K562 (cell line): ENCODE data around the gene ALDH3B2. TPM values are rescaled to one million over a fixed set of nuclear protein-coding genes. Genes with fewer than 3 reads are reported as not detected.
A peak's percentile ranks its signal among the peaks of the same experiment; 100 is the strongest.

Experiments used
- CBX5 ChIP-seq: IDR thresholded peaks from 2 replicates; pipeline ENCODE4 v1.6.1; 2014; ENCODE audit warnings: low read depth, borderline replicate concordance
- ETV6 ChIP-seq, 3 experiments: fragments of 150-350 bp in 1 of 3; sonication (generic) in 1 of 3; formaldehyde crosslinking in 1 of 3; IDR thresholded peaks; 2 replicates each; pipeline versions ENCODE4 v1.6.1 to v1.8.0; 2014 to 2022; ENCODE audit warnings: borderline replicate concordance in 2 of 3, low read depth in 2 of 3, antibody characterized with exemption in 1 of 3, low read length in 1 of 3, mild to moderate bottlenecking in 1 of 3, missing genetic modification reagents in 1 of 3
- FOSL1 ChIP-seq: fragments of 200-800 bp; sonication (Bioruptor generic); conservative IDR thresholded peaks from 2 replicates; pipeline ENCODE4 v1.6.1; 2016; ENCODE audit warnings: missing genetic modification characterization, missing compliant biosample characterization
- GTF2E2 ChIP-seq: fragments of 200-800 bp; sonication (Bioruptor generic); IDR thresholded peaks from 2 replicates; pipeline ENCODE4 v1.6.1; 2016; ENCODE audit warnings: missing genetic modification characterization, missing compliant biosample characterization
- HDAC2 ChIP-seq: fragments of 450-650 bp; IDR thresholded peaks from 2 replicates; pipeline ENCODE4 v1.6.1; 2016; ENCODE audit warnings: mild to moderate bottlenecking
- HNRNPUL1 ChIP-seq: fragments of 200-400 bp; formaldehyde crosslinking; IDR thresholded peaks from 2 replicates; pipeline ENCODE4 v1.6.1; 2017; ENCODE audit warnings: low read length
- ID3 ChIP-seq, 2 experiments: fragments of 250-450 bp in 1 of 2; fragments of 450-650 bp in 1 of 2; sonication (Bioruptor Pico) in 1 of 2; IDR thresholded peaks; 2 replicates each; pipeline versions ENCODE4 v1.6.1 to v1.8.0; 2016 to 2021; ENCODE audit warnings: mild to moderate bottlenecking in 2 of 2, moderate library complexity in 2 of 2, missing compliant biosample characterization in 1 of 2, missing genetic modification characterization in 1 of 2
- IFI16 ChIP-seq: fragments of 250-450 bp; sonication (Bioruptor Pico); IDR thresholded peaks from 2 replicates; pipeline ENCODE4 v2.1.2; 2022; ENCODE audit warnings: mild to moderate bottlenecking, inconsistent platforms
- KHSRP ChIP-seq: fragments of 450-650 bp; IDR thresholded peaks from 2 replicates; pipeline ENCODE4 v1.6.1; 2017
- KLF6 ChIP-seq: fragments of 250-450 bp; sonication (Bioruptor Pico); IDR thresholded peaks from 2 replicates; pipeline ENCODE4 v1.4.0; 2020; ENCODE audit warnings: mild to moderate bottlenecking, moderate library complexity, borderline replicate concordance
- PHB2 ChIP-seq: fragments of 450-650 bp; IDR thresholded peaks from 2 replicates; pipeline ENCODE4 v1.6.1; 2017; ENCODE audit warnings: low read depth
- RBM17 ChIP-seq: fragments of 200-400 bp; formaldehyde crosslinking; IDR thresholded peaks from 2 replicates; pipeline ENCODE4 v1.6.1; 2017; ENCODE audit warnings: low read depth, mild to moderate bottlenecking, low read length, borderline replicate concordance
- RBM34 ChIP-seq: fragments of 200-400 bp; formaldehyde crosslinking; IDR thresholded peaks from 2 replicates; pipeline ENCODE4 v1.6.1; 2018; ENCODE audit warnings: low read length, borderline replicate concordance; ENCODE audit not compliant: insufficient read depth
- RFX7 ChIP-seq: fragments of 250-450 bp; sonication (Bioruptor Pico); IDR thresholded peaks from 2 replicates; pipeline ENCODE4 v1.5.1; 2021; ENCODE audit warnings: mild to moderate bottlenecking
- SMARCB1 ChIP-seq: IDR thresholded peaks from 2 replicates; pipeline ENCODE4 v1.6.1; 2011; ENCODE audit warnings: improper control_type of control experiment, low read depth; ENCODE audit not compliant: insufficient read length
- SNIP1 ChIP-seq: fragments of 450-650 bp; IDR thresholded peaks from 2 replicates; pipeline ENCODE4 v1.7.1; 2017; ENCODE audit warnings: low read depth, mild to moderate bottlenecking
- SOX6 ChIP-seq: fragments of 450-650 bp; IDR thresholded peaks from 2 replicates; pipeline ENCODE4 v1.6.1; 2014; ENCODE audit warnings: mild to moderate bottlenecking
- TFAP4 ChIP-seq: sonication (generic); formaldehyde crosslinking; IDR thresholded peaks from 2 replicates; pipeline ENCODE4 v1.8.0; 2022; ENCODE audit warnings: missing genetic modification reagents, mild to moderate bottlenecking, moderate library complexity, borderline replicate concordance
- TOE1 ChIP-seq, 2 experiments: fragments of 450-650 bp in 1 of 2; sonication (generic) in 1 of 2; formaldehyde crosslinking in 1 of 2; IDR thresholded peaks; 2 replicates each; pipeline versions ENCODE4 v1.7.1 to v1.8.0; 2016 to 2022; ENCODE audit warnings: borderline replicate concordance in 2 of 2, mild to moderate bottlenecking in 2 of 2, antibody characterized with exemption in 1 of 2, inconsistent platforms in 1 of 2, low read depth in 1 of 2, missing genetic modification reagents in 1 of 2, moderate library complexity in 1 of 2
- ZNF134 ChIP-seq: fragments of 250-450 bp; sonication (Bioruptor Pico); conservative IDR thresholded peaks from 2 replicates; pipeline ENCODE4 v1.4.0; 2020
- ZNF24 ChIP-seq: fragments of 450-650 bp; IDR thresholded peaks from 2 replicates; pipeline ENCODE4 v1.6.1; 2016
- polyA plus RNA-seq, 8 experiments: library from polyadenylated mRNA; depleted of rRNA in 4 of 8; stranded (reverse) in 5 of 8; unstranded in 3 of 8; fragments of >200 nt; fragmentation: Nextera tagmentation in 2 of 8; fragmentation: Illumina TruSeq in 1 of 8; extraction: Ambion mirVana in 2 of 8; extraction: Trizol in 1 of 8; gene quantifications; 2 replicates each; pipeline versions ENCODE4 v1.2.1 to v1.2.3, GENCODE V29; 2011 to 2014; ENCODE audit warnings: inconsistent platforms in 1 of 8, missing spikeins in 1 of 8
- total RNA-seq, 7 experiments: library from RNA; depleted of rRNA in 6 of 7; stranded (reverse); fragments of >200 nt in 6 of 7; fragmentation: Illumina TruSeq in 2 of 7; extraction: Trizol in 2 of 7; gene quantifications; 2 replicates each; pipeline versions ENCODE4 v1.2.1 to v1.2.3, GENCODE V29; 2011 to 2021; ENCODE audit warnings: low replicate concordance in 1 of 7
- TF ChIP-seq, protein P1 (sequence below): fragments of 200-800 bp; sonication (Bioruptor generic); IDR thresholded peaks from 2 replicates; pipeline ENCODE4 v1.6.1; 2017; ENCODE audit warnings: missing genetic modification characterization, missing compliant biosample characterization
- TF ChIP-seq, protein P2 (sequence below): fragments of 250-450 bp; sonication (Bioruptor Pico); IDR thresholded peaks from 2 replicates; pipeline ENCODE4 v1.8.0; 2022; ENCODE audit warnings: moderate library complexity, mild to moderate bottlenecking, inconsistent platforms
- TF ChIP-seq, protein P3 (sequence below): IDR thresholded peaks from 3 replicates; pipeline ENCODE4 v1.6.1; 2011; ENCODE audit warnings: borderline replicate concordance, mild to moderate bottlenecking; ENCODE audit not compliant: insufficient read length, insufficient read depth

Gene ALDH3B2
- total and polyA plus RNA-seq, 9 of the 15 experiments (the other 6 are each of a cell fraction or from before 2014, with no cell fraction given), result not detected

GRCh38 chr11:67630228-67630942 is 44.0 kb downstream of the ALDH3B2 start (continued):
- no peak for TF ChIP-seq ID3 (CRISPR knock-in tag; IDR thresholded peaks at IDR 0.05)
- no peak for TF ChIP-seq ID3 (tag; IDR thresholded peaks at IDR 0.05)
- 0 out of 2 replicates have a peak, but pooled peaks have one; percentile 37 for TF ChIP-seq SOX6
- TF ChIP-seq KHSRP, result no peak
- no peak for TF ChIP-seq RBM17
- TF ChIP-seq, protein P1, sequence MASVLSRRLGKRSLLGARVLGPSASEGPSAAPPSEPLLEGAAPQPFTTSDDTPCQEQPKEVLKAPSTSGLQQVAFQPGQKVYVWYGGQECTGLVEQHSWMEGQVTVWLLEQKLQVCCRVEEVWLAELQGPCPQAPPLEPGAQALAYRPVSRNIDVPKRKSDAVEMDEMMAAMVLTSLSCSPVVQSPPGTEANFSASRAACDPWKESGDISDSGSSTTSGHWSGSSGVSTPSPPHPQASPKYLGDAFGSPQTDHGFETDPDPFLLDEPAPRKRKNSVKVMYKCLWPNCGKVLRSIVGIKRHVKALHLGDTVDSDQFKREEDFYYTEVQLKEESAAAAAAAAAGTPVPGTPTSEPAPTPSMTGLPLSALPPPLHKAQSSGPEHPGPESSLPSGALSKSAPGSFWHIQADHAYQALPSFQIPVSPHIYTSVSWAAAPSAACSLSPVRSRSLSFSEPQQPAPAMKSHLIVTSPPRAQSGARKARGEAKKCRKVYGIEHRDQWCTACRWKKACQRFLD (CRISPR knock-in tag), result 0 out of 2 replicates have a peak, but pooled peaks have one; percentile 12
- no peak for TF ChIP-seq RBM34
- TF ChIP-seq TOE1 (IDR thresholded peaks at IDR 0.05; ENCODE audit: borderline replicate concordance), result 0 out of 2 replicates have a peak, but pooled peaks have one; percentile 47
- 0 out of 2 replicates have a peak, but pooled peaks have one; percentile 84 for TF ChIP-seq TOE1 (CRISPR knock-in tag; IDR thresholded peaks at IDR 0.05; ENCODE audit: borderline replicate concordance, low read depth)
- TF ChIP-seq GTF2E2 (tag), result no peak
- no peak for TF ChIP-seq SNIP1
- TF ChIP-seq ZNF24, result no peak
- no peak for TF ChIP-seq PHB2
- peak; percentile 79 for TF ChIP-seq TFAP4
- TF ChIP-seq ETV6 (IDR thresholded peaks at IDR 0.05; ENCODE audit: borderline replicate concordance in 1 of 2, low read depth in 2 of 2, low read length in 1 of 2), result no peak
- no peak for TF ChIP-seq ETV6 (CRISPR knock-in tag; IDR thresholded peaks at IDR 0.05; ENCODE audit: borderline replicate concordance)
- peak; percentile 82; the same call in 1 of the 2 replicates for TF ChIP-seq HDAC2
- TF ChIP-seq IFI16 (CRISPR knock-in tag), result no peak
- TF ChIP-seq ZNF134 (CRISPR knock-in tag), result no peak
- TF ChIP-seq, protein P2, sequence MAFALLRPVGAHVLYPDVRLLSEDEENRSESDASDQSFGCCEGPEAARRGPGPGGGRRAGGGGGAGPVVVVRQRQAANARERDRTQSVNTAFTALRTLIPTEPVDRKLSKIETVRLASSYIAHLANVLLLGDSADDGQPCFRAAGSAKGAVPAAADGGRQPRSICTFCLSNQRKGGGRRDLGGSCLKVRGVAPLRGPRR, result no peak
- no peak for TF ChIP-seq KLF6 (CRISPR knock-in tag)
- no peak for TF ChIP-seq FOSL1 (tag)
- TF ChIP-seq SMARCB1, result no peak
- TF ChIP-seq, protein P3, sequence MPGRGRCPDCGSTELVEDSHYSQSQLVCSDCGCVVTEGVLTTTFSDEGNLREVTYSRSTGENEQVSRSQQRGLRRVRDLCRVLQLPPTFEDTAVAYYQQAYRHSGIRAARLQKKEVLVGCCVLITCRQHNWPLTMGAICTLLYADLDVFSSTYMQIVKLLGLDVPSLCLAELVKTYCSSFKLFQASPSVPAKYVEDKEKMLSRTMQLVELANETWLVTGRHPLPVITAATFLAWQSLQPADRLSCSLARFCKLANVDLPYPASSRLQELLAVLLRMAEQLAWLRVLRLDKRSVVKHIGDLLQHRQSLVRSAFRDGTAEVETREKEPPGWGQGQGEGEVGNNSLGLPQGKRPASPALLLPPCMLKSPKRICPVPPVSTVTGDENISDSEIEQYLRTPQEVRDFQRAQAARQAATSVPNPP, result no peak
- TF ChIP-seq RFX7 (CRISPR knock-in tag), result no peak
- no peak for TF ChIP-seq HNRNPUL1
- no peak for TF ChIP-seq CBX5
